HG02943 (cell line): ENCODE measurements around the gene WDR54.
"Not testable (repeated sequence)": the region's sequence is repeated elsewhere in the genome, so short reads cannot be mapped to it uniquely, and the experiment has no call there.

ENCODE experiments used
- ATAC-seq: cut with Tn5 transposase; IDR thresholded peaks from one replicate; pipeline ENCODE4 v1.9.1; 2021; ENCODE audit warnings: mild to moderate bottlenecking, low read depth, moderate library complexity; ENCODE audit not compliant: unreplicated experiment

The WDR54 gene

GRCh38 chr2:74401891-74402290 is 19.6 kb upstream of the WDR54 start:
- ATAC-seq, result no peak

GRCh38 chr2:74406035-74406434 is 15.5 kb upstream of the WDR54 start:
- no peak for ATAC-seq

GRCh38 chr2:74407682-74408081 is 13.8 kb upstream of the WDR54 start:
- ATAC-seq, result no peak

GRCh38 chr2:74413001-74413698 is 8.4 kb upstream of the WDR54 start:
- no peak for ATAC-seq

GRCh38 chr2:74414441-74414840 is 7.1 kb upstream of the WDR54 start:
- ATAC-seq, result no peak

GRCh38 chr2:74414881-74415761 is 6.4 kb upstream of the WDR54 start:
- peak; percentile 47 for ATAC-seq

GRCh38 chr2:74415762-74416395 is 5.7 kb upstream of the WDR54 start:
- no peak for ATAC-seq

GRCh38 chr2:74416778-74417177 is 4.8 kb upstream of the WDR54 start:
- ATAC-seq, result no peak

GRCh38 chr2:74417197-74417596 is 4.3 kb upstream of the WDR54 start:
- no peak for ATAC-seq

- ATAC-seq, result no peak
Observed at GRCh38 chr2:74417763-74418162, 3.8 kb upstream of the WDR54 start.

- ATAC-seq, result no peak
Observed at GRCh38 chr2:74418312-74418711, 3.2 kb upstream of the WDR54 start.

- no peak for ATAC-seq
Observed at GRCh38 chr2:74419345-74419744, 2.2 kb upstream of the WDR54 start.

GRCh38 chr2:74420006-74420405 is 1.5 kb upstream of the WDR54 start:
- no peak for ATAC-seq

- ATAC-seq, result not testable (repeated sequence)
Observed at GRCh38 chr2:74420443-74421103, 957 bp upstream of the WDR54 start.

GRCh38 chr2:74423231-74424095 is 1.9 kb downstream of the WDR54 start:
- ATAC-seq, result no peak

GRCh38 chr2:74424139-74424992 is 2.8 kb downstream of the WDR54 start:
- ATAC-seq, result no peak

GRCh38 chr2:74424995-74425406 is 3.5 kb downstream of the WDR54 start:
- no peak for ATAC-seq

GRCh38 chr2:74425523-74425922 is 4.0 kb downstream of the WDR54 start:
- no peak for ATAC-seq

- no peak for ATAC-seq
Observed at GRCh38 chr2:74426181-74426758, 4.7 kb downstream of the WDR54 start.
